ENCODE data around the gene MYO3B.
"Not testable (repeated sequence)": the region's sequence is repeated elsewhere in the genome, so short reads cannot be mapped to it uniquely, and the experiment has no call there.

The MYO3B gene

GRCh38 chr2:170386554-170386953, 208.6 kb downstream of the MYO3B start:
- no peak for DNase-seq

- no peak for DNase-seq
Observed at GRCh38 chr2:170391018-170391417, 213.1 kb downstream of the MYO3B start.

GRCh38 chr2:170391697-170392096, 213.8 kb downstream of the MYO3B start:
- DNase-seq = no peak

- no peak for DNase-seq
Observed at GRCh38 chr2:170393861-170394498, 216.0 kb downstream of the MYO3B start.

- DNase-seq = no peak
Observed at GRCh38 chr2:170394641-170395387, 216.9 kb downstream of the MYO3B start.

- DNase-seq = no peak
Observed at GRCh38 chr2:170396799-170397459, 219.0 kb downstream of the MYO3B start.

GRCh38 chr2:170401187-170401586, 223.2 kb downstream of the MYO3B start:
- DNase-seq = no peak

- no peak for DNase-seq
Observed at GRCh38 chr2:170404846-170405245, 226.9 kb downstream of the MYO3B start.

GRCh38 chr2:170405326-170405725, 227.4 kb downstream of the MYO3B start:
- DNase-seq = no peak

- no peak for DNase-seq
Observed at GRCh38 chr2:170408461-170409163, 230.7 kb downstream of the MYO3B start.

- DNase-seq = peak; percentile 70
Observed at GRCh38 chr2:170409164-170409535, 231.2 kb downstream of the MYO3B start.

- DNase-seq = no peak
Observed at GRCh38 chr2:170411660-170412059, 233.7 kb downstream of the MYO3B start.

- DNase-seq = no peak
Observed at GRCh38 chr2:170420961-170421687, 243.2 kb downstream of the MYO3B start.

- DNase-seq = no peak
Observed at GRCh38 chr2:170423919-170424318, 246.0 kb downstream of the MYO3B start.

GRCh38 chr2:170425281-170425751, 247.4 kb downstream of the MYO3B start:
- DNase-seq = no peak

GRCh38 chr2:170428868-170429267, 250.9 kb downstream of the MYO3B start:
- DNase-seq = no peak

GRCh38 chr2:170432823-170433222, 254.9 kb downstream of the MYO3B start:
- no peak for DNase-seq

- DNase-seq = no peak
Observed at GRCh38 chr2:170433448-170433847, 255.5 kb downstream of the MYO3B start.

- not testable (repeated sequence) for DNase-seq
Observed at GRCh38 chr2:170434396-170434795, 256.4 kb downstream of the MYO3B start.

GRCh38 chr2:170434900-170435621, 257.1 kb downstream of the MYO3B start:
- DNase-seq = no peak

- no peak for DNase-seq
Observed at GRCh38 chr2:170436077-170436943, 258.4 kb downstream of the MYO3B start.
